Upper lobe of right lung (tissue), 1 donor: ENCODE measurements around the gene RAB39A. TPM values are rescaled to one million over a fixed set of nuclear protein-coding genes. Genes with fewer than 3 reads are reported as not detected.

Source experiments
- ATAC-seq: fragments of 200-7000 bp; cut with Tn5 transposase; one replicate; pipeline ENCODE4 v1.9.1; 2020; ENCODE audit warnings: mild to moderate bottlenecking, moderate library complexity
- DNase-seq: peaks from one replicate; pipeline ENCODE4 v3.0.0-alpha.2; 2020
- H3K27ac ChIP-seq: fragments of 200-600 bp; one replicate; pipeline ENCODE4 v1.8.0; 2022
- H3K27me3 ChIP-seq: fragments of 200-600 bp; one replicate; pipeline ENCODE4 v1.8.0; 2022; ENCODE audit warnings: mild to moderate bottlenecking
- H3K36me3 ChIP-seq: fragments of 200-600 bp; one replicate; pipeline ENCODE4 v1.8.0; 2022
- H3K4me1 ChIP-seq: fragments of 200-600 bp; one replicate; pipeline ENCODE4 v1.8.0; 2022
- H3K4me3 ChIP-seq: fragments of 200-600 bp; one replicate; pipeline ENCODE4 v1.8.0; 2022; ENCODE audit warnings: mild to moderate bottlenecking
- H3K9me3 ChIP-seq: fragments of 200-600 bp; one replicate; pipeline ENCODE4 v1.8.0; 2022
- CTCF ChIP-seq: fragments of 200-600 bp; IDR thresholded peaks from one replicate; pipeline ENCODE4 v1.8.0; 2022; ENCODE audit warnings: antibody characterized with exemption
- intact Hi-C: fragments of 100-400 bp; cut with DNase I; formaldehyde crosslinking; loops from one replicate; pipeline ENCODE4 v1.11.0; 2022
- total RNA-seq: library from RNA; stranded (reverse); fragmentation: NEBNext Ultra II Directional; extraction: Animal tissue kit (Norgen Biotek cat#: 25700); gene quantifications from one replicate; pipeline ENCODE4 v1.2.1, GENCODE V29; 2021
- donor health status: DM: no; HTN: yes; CAD: no; lungs with severe emphysema.

Gene RAB39A
- total RNA-seq, 1 donor from 2014 or later: 2.0 TPM

GRCh38 chr11:107969219-107969618 lies 41.0 kb downstream of the RAB39A start:
- no peak for TF ChIP-seq CTCF
- no peaks in the 10 kb centered on the region for H3K27me3 ChIP-seq
- DNase-seq: no peak
- H3K36me3 ChIP-seq: no peaks in the 10 kb centered on the region
- no peaks in the 10 kb centered on the region for H3K9me3 ChIP-seq
- no peak overlapping the region for H3K4me3 ChIP-seq
- no peak overlapping the region for H3K27ac ChIP-seq
- intact Hi-C loops: no loop called here
- no peak for ATAC-seq
- H3K4me1 ChIP-seq: no peaks in the 10 kb centered on the region

- intact Hi-C loops: no loop called here
- no peak for ATAC-seq
Measured at GRCh38 chr11:107970049-107970448, 41.8 kb downstream of the RAB39A start.

GRCh38 chr11:107973641-107974040 lies 45.4 kb downstream of the RAB39A start:
- no peaks in the 10 kb centered on the region for H3K9me3 ChIP-seq
- TF ChIP-seq CTCF: no peak
- ATAC-seq (no peak), DNase-seq (no peak)
- no peaks in the 10 kb centered on the region for H3K4me1 ChIP-seq
- no peaks in the 10 kb centered on the region for H3K27me3 ChIP-seq
- H3K4me3 ChIP-seq: no peak overlapping the region
- no peak overlapping the region for H3K27ac ChIP-seq
- no peaks in the 10 kb centered on the region for H3K36me3 ChIP-seq
- intact Hi-C loops: no loop called here

More at GRCh38 chr11:107970049-107970448, 41.8 kb downstream of the RAB39A start:
- no peak overlapping the region for H3K4me3 ChIP-seq
- H3K4me1 ChIP-seq: no peaks in the 10 kb centered on the region
- no peaks in the 10 kb centered on the region for H3K9me3 ChIP-seq
- H3K27me3 ChIP-seq: no peaks in the 10 kb centered on the region
- no peak for DNase-seq
- H3K27ac ChIP-seq: no peak overlapping the region
- no peaks in the 10 kb centered on the region for H3K36me3 ChIP-seq
- no peak for TF ChIP-seq CTCF

GRCh38 chr11:107988397-107989158 lies 60.3 kb downstream of the RAB39A start:
- Histone ChIP-seq H3K9me3 (no peaks in the 10 kb centered on the region), H3K36me3 (no peaks in the 10 kb centered on the region), H3K4me1 (no peaks in the 10 kb centered on the region), H3K27ac (no peak overlapping the region), H3K27me3 (no peaks in the 10 kb centered on the region), H3K4me3 (no peak overlapping the region)
- ATAC-seq (peak; percentile 95), DNase-seq (no peak)
- no peak for TF ChIP-seq CTCF
- intact Hi-C loops: no loop called here

- no peak for ATAC-seq
- H3K27ac ChIP-seq: no peak overlapping the region
- no peak for DNase-seq
- H3K9me3 ChIP-seq: no peaks in the 10 kb centered on the region
- TF ChIP-seq CTCF: no peak
- H3K36me3 ChIP-seq: no peaks in the 10 kb centered on the region
- H3K4me3 ChIP-seq: no peak overlapping the region
- H3K27me3 ChIP-seq: no peaks in the 10 kb centered on the region
- intact Hi-C loops: no loop called here
- no peaks in the 10 kb centered on the region for H3K4me1 ChIP-seq
Measured at GRCh38 chr11:107991868-107992414, 63.7 kb downstream of the RAB39A start.
